ENCODE results near the gene CDK14.

CDK14 gene

GRCh38 chr7:91007371-91007770 lies 411.2 kb downstream of the CDK14 start:
- DNase-seq (ENCODE audit: low read depth), result no peak

- no peak for DNase-seq (ENCODE audit: low read depth)
Observed at GRCh38 chr7:91013078-91013477, 417.0 kb downstream of the CDK14 start.

- no peak for DNase-seq (ENCODE audit: low read depth)
Observed at GRCh38 chr7:91019686-91020385, 423.7 kb downstream of the CDK14 start.

DNA sequence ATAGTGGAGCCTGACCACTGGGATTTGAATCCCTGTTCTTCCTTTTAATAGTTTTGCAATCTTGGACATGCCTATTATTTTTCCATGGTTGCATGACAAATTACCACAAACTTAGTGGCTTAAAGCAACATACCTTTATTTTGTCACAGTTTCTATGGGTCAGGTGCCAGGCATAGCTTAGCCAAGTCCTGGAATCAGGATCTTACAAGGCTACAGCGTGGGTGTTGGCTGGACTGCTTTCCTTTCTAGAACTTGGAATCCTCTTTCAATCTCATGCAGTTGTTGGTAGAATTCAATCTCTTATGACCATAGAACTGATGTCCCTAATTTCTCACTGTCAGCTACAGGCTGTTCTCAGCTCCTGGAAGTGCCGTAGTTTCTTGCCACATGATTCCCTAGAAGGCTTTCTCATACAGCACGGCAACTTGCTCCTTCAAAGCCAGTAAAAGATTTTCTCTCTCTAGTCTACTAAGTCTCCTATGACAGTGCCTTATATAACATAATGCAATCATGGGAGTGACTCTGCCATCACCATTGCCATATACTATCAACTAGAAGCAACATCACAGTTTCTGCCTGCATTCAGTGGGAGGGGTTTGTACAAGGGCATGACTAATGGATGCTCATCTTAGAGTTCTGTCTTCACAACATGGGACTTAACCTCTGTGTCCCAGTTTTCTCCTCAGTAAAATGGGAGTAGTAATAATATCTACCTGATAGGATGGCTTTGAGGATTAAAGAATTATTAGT lies 424.7 kb downstream of the CDK14 start:
- no peak for DNase-seq (ENCODE audit: low read depth)

- no peak for DNase-seq (ENCODE audit: low read depth)
Observed at GRCh38 chr7:91021956-91022355, 425.8 kb downstream of the CDK14 start.

DNA sequence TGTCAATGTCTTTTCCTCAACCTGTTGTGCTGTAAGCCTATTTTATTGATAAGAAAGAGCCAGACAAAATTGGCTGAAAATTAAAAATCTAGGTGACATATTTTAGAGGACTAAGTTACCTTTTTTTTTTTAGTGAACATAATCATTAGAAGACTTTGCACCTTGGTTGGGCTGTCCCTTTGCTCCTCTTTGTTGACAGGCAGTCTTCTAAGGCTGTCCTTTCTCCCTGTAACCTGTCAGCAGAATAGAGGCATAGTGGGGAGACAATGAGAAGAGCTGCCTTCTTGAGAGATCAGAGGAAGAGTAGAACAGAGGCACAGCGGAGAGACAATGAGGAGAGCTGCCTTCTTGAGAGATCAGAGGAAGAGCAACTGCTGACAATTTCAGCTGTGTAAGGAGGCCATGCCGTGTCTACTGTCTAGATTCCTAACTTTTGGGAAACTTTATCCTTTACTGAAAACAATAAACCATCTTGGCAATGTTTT lies 429.8 kb downstream of the CDK14 start:
- DNase-seq (ENCODE audit: low read depth), result no peak

GRCh38 chr7:91029688-91030087 lies 433.6 kb downstream of the CDK14 start:
- DNase-seq (ENCODE audit: low read depth), result no peak

DNA sequence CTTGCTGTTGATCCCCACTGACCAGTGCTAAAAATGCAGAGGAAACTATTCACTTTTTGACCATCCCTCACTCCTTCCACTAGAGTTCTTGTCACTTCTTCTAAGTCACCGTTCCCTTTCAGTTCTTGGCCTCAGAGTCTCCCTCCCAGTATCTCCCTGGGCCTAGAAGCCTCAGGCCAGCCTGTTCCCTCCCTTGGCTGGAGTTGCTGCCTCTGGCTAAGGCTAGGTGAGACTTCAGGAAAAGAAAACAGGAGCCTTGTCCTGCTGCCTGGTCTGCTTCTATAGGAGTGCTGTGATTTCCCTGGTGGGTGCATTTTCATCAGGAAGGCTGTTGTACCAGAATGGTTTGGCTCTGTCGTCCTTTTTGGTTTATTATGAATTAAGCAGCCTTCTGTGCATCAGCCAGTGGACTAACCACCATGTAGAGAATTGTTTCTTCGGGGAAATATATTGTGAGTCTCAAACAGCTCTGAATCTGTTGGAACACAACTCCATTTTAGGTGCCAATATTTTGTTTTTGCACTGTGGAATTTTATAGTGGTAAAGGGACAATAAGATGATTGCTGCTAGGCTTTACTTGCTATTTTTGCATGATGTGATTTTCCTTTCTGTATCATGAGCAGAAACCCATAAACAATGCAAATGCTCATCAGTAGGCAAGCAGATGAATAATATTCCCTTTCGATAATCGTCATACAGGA lies 434.7 kb downstream of the CDK14 start:
- no peak for DNase-seq (ENCODE audit: low read depth)

- DNase-seq (ENCODE audit: low read depth), result no peak
Observed at GRCh38 chr7:91031757-91032156, 435.6 kb downstream of the CDK14 start.

- DNase-seq (ENCODE audit: low read depth), result no peak
Observed at GRCh38 chr7:91033574-91033973, 437.5 kb downstream of the CDK14 start.

DNA sequence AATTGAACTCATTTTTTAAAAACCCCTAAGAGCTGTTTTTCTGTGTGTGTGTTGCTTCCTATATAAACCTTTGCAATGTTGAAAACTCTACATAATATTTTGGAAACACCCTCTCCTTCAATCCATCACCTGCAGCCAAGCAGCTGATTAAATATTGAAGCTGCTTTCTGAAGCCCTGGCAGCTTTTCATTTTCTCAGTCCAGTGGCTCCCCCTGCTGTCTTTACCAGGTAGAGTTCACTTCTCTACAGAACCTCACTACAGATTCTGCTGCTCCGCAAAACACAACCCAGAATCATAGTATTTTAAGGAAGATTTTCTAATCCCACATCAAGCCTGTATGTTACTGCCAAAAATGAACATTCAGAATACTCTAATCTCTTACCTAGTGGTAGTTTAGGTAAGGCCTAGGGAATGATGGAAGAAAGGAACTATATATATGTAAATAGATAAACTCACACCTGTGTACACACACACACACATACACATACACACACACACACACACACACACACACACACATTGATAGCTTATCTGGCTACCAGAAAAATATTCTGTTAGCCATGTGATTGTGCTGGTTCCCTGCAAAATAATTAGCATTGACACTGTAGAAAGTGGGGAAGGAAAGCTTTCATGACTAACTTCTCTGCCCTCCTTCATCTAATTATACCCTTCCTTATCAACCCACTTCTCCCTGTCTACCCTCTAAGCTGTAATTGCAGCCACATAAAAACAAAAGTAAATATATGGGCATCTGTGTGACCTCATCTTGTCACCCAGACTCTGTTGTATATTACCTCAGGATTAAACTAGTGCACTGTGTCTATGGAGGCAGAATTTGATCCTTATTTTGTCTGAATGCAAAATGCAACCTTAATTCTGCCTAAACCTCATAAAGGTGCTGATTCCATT lies 438.6 kb downstream of the CDK14 start:
- no peak for DNase-seq (ENCODE audit: low read depth)

DNA sequence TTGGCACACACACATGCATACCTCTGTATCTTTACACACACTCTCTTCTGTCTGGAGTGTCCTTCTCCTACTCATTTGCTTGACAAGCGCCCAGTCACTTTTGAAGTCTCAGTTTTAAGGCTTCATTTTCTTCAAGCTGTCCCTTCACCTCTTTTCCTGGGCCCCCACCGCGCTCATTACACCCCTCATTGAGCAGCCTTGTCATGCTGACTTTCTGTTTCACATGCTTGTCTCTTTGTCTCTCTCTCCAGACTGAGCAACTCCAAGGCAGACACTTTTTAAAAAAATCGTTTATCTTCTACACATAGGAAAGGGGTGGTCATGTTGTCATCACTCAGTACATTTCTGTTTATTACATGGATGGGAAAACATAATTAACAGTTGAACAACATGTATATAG lies 442.9 kb downstream of the CDK14 start:
- DNase-seq (ENCODE audit: low read depth), result no peak

DNA sequence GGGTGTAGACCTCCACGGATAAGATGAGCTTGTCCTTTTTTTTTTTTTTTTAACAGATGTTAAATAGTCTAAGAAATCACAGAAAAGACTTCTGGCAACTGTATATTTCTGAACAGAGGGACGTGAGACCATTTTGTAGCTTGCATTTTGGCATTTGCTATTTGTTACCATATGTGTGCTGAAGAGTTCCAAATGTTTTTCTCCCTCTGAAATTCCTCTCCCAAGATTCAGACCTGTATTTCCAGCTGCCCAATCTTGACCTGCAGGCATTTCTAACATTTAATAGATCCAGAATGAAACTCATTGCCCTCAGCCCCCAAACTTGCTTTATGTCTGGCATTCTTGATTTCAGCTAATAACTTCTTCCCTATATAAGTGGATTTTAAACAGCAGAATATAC lies 445.0 kb downstream of the CDK14 start:
- DNase-seq (ENCODE audit: low read depth), result no peak

DNA sequence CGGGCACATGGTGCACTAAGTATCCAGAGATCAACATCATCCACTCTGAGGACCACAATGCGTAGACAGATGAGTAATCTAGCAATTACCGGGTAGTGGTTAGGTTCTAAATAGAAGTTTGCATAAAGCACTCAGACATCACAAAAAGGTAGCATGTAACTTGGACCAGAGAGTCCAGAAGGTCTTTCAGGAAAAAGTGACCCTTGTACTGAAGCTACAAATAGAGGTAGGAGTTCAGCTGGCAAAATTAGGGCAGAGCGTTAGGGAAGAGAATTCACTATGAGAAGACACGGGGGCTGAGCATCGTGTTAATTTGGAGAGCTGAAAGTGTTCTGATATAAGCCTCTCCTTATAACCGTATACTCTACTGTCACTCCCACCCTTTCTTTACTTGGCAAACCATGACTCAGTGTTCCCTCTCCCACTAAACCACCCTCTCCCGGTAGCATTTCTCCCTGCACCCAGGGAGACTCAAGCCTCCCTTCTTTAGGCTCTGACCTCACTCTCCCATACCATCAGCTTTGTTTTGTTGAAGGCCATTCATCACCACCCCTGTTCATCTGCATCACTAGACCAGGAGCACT lies 445.9 kb downstream of the CDK14 start:
- DNase-seq (ENCODE audit: low read depth), result no peak

- DNase-seq (ENCODE audit: low read depth), result no peak
Observed at GRCh38 chr7:91043186-91043585, 447.1 kb downstream of the CDK14 start.

- no peak for DNase-seq (ENCODE audit: low read depth)
Observed at GRCh38 chr7:91043924-91044645, 448.0 kb downstream of the CDK14 start.

DNA sequence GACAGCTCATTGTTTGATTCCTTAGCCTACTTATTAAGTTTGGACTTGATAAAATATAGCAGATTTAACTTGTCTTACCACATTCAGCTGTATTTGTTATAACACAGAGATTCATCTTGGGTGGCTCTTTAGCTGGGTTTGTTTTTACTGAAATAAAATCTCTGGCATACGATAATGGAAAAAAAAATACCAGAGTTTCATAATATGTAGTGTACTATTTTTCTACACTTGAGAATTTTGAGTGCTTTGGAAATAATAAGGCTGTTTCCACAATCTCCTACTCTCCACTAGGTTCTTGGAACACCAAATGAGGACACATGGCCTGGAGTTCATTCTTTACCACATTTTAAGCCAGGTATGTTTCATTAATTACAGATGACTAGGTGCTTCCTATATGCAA lies 449.5 kb downstream of the CDK14 start:
- no peak for DNase-seq (ENCODE audit: low read depth)

- DNase-seq (ENCODE audit: low read depth), result no peak
Observed at GRCh38 chr7:91046322-91047089, 450.4 kb downstream of the CDK14 start.

- no peak for DNase-seq (ENCODE audit: low read depth)
Observed at GRCh38 chr7:91047636-91048035, 451.5 kb downstream of the CDK14 start.

- no peak for DNase-seq (ENCODE audit: low read depth)
Observed at GRCh38 chr7:91050677-91051076, 454.6 kb downstream of the CDK14 start.
